HFFc6 (cell line): Measurements from ENCODE around the gene PSMG3. TPM values are rescaled to one million over a fixed set of nuclear protein-coding genes. Genes with fewer than 3 reads are reported as not detected.

Experiments used
- DNase-seq: peaks from one replicate; pipeline ENCODE4 v3.0.0-alpha.2; 2018
- H3K27ac Mint-ChIP-seq: 2 replicates; pipeline ENCODE4 v1.8.0; 2020; ENCODE audit warnings: mild to moderate bottlenecking, mixed read lengths
- H3K27me3 Mint-ChIP-seq: 2 replicates; pipeline ENCODE4 v1.8.0; 2021; ENCODE audit warnings: mild to moderate bottlenecking, moderate library complexity, mixed read lengths; ENCODE audit not compliant: insufficient read depth
- H3K36me3 Mint-ChIP-seq: 2 replicates; pipeline ENCODE4 v1.8.0; 2021; ENCODE audit warnings: low read depth, mixed read lengths
- H3K4me1 Mint-ChIP-seq: 2 replicates; pipeline ENCODE4 v1.8.0; 2020; ENCODE audit warnings: low read depth, mixed read lengths
- H3K4me3 Mint-ChIP-seq: 2 replicates; pipeline ENCODE4 v1.8.0; 2020; ENCODE audit warnings: mild to moderate bottlenecking, moderate library complexity, mixed read lengths
- H3K9me3 Mint-ChIP-seq: 2 replicates; pipeline ENCODE4 v1.8.0; 2020; ENCODE audit warnings: mild to moderate bottlenecking, mixed read lengths
- CTCF ChIP-seq: fragments of 200-600 bp; sonication (generic); IDR thresholded peaks from 2 replicates; pipeline ENCODE4 v1.5.0; 2021; ENCODE audit warnings: antibody characterized with exemption, mild to moderate bottlenecking
- total RNA-seq, 6 experiments: library from RNA; stranded (reverse); fragmentation: NEBNext Ultra II Directional; extraction: Animal tissue kit (Norgen Biotek cat#: 25700); gene quantifications; 2 replicates in 1 of 6; 3 replicates in 5 of 6; pipeline ENCODE4 v1.2.3, GENCODE V29; 2021

The PSMG3 gene
- total RNA-seq, 6 experiments from 2014 or later = 25.6 to 31.0 (median 28.2) TPM

GRCh38 chr7:1597066-1597760 is 27.4 kb upstream of the PSMG3 start:
- no peak for TF ChIP-seq CTCF
- Mint-ChIP-seq H3K27me3 (peaks cover 53% of the 10 kb centered on the region), H3K27ac (no peak overlapping the region), H3K4me1 (no peaks in the 10 kb centered on the region), H3K36me3 (no peaks in the 10 kb centered on the region), H3K4me3 (no peak overlapping the region), H3K9me3 (no peaks in the 10 kb centered on the region)
- DNase-seq = no peak

GRCh38 chr7:1596181-1597043 is 26.6 kb upstream of the PSMG3 start:
- Mint-ChIP-seq H3K4me3 (no peak overlapping the region), H3K27me3 (peaks cover 53% of the 10 kb centered on the region), H3K9me3 (no peaks in the 10 kb centered on the region), H3K36me3 (no peaks in the 10 kb centered on the region), H3K27ac (no peak overlapping the region), H3K4me1 (no peaks in the 10 kb centered on the region)
- TF ChIP-seq CTCF = no peak
- no peak for DNase-seq

GRCh38 chr7:1595636-1596035 is 25.8 kb upstream of the PSMG3 start:
- H3K4me3 Mint-ChIP-seq = no peak overlapping the region
- no peak for TF ChIP-seq CTCF
- H3K27me3 Mint-ChIP-seq = peaks cover 51% of the 10 kb centered on the region
- no peak overlapping the region for H3K27ac Mint-ChIP-seq
- no peak for DNase-seq
- H3K36me3 Mint-ChIP-seq = no peaks in the 10 kb centered on the region
- no peaks in the 10 kb centered on the region for H3K4me1 Mint-ChIP-seq
- H3K9me3 Mint-ChIP-seq = no peaks in the 10 kb centered on the region

GRCh38 chr7:1595027-1595426 is 25.2 kb upstream of the PSMG3 start:
- no peak for TF ChIP-seq CTCF
- Mint-ChIP-seq H3K4me1 (no peaks in the 10 kb centered on the region), H3K27me3 (peaks cover 51% of the 10 kb centered on the region), H3K9me3 (no peaks in the 10 kb centered on the region), H3K36me3 (no peaks in the 10 kb centered on the region), H3K4me3 (no peak overlapping the region), H3K27ac (no peak overlapping the region)
- no peak for DNase-seq

GRCh38 chr7:1593904-1594421 is 24.1 kb upstream of the PSMG3 start:
- H3K36me3 Mint-ChIP-seq = no peaks in the 10 kb centered on the region; the same call in 1 of the 2 replicates
- H3K4me1 Mint-ChIP-seq = no peaks in the 10 kb centered on the region
- no peak; the same call in 1 of the 2 replicates for TF ChIP-seq CTCF
- no peak for DNase-seq
- H3K27me3 Mint-ChIP-seq = peaks cover 45% of the 10 kb centered on the region
- no peak overlapping the region for H3K27ac Mint-ChIP-seq
- H3K9me3 Mint-ChIP-seq = peaks cover 7% of the 10 kb centered on the region
- no peak overlapping the region for H3K4me3 Mint-ChIP-seq
